Stimulated activated naive CD4-positive, alpha-beta T cell treated with Interleukin-2 at 50 U/mL for 16 hours (primary cell): ENCODE results near the gene FKBP5.
"Not testable (repeated sequence)": the region's sequence is repeated elsewhere in the genome, so short reads cannot be mapped to it uniquely, and the experiment has no call there.

ENCODE experiments used
- DNase-seq: peaks from one replicate; lab custom pipeline; 2025; lab: John Stamatoyannopoulos, UW

The FKBP5 gene

GRCh38 chr6:35690006-35690405, 1.3 kb upstream of the FKBP5 start:
- not testable (repeated sequence) for DNase-seq

- peak; percentile 56 for DNase-seq
These were observed 784 bp downstream of the FKBP5 start for GRCh38 chr6:35687658-35688604.

GRCh38 chr6:35686873-35687555, 1.7 kb downstream of the FKBP5 start:
- DNase-seq, result no peak

GRCh38 chr6:35686436-35686835, 2.3 kb downstream of the FKBP5 start:
- no peak for DNase-seq

- DNase-seq, result no peak
These were observed 5.4 kb downstream of the FKBP5 start for GRCh38 chr6:35683267-35683666.

- DNase-seq, result no peak
These were observed 7.4 kb downstream of the FKBP5 start for GRCh38 chr6:35681298-35681697.

- no peak for DNase-seq
These were observed 9.3 kb downstream of the FKBP5 start for GRCh38 chr6:35679399-35679798.

GRCh38 chr6:35678814-35679213, 9.9 kb downstream of the FKBP5 start:
- no peak for DNase-seq

- no peak for DNase-seq
These were observed 10.6 kb downstream of the FKBP5 start for GRCh38 chr6:35678021-35678654.

GRCh38 chr6:35677456-35677855, 11.3 kb downstream of the FKBP5 start:
- DNase-seq, result no peak

- no peak for DNase-seq
These were observed 12.8 kb downstream of the FKBP5 start for GRCh38 chr6:35675871-35676459.

GRCh38 chr6:35674594-35674993, 14.1 kb downstream of the FKBP5 start:
- no peak for DNase-seq

GRCh38 chr6:35673755-35674154, 15.0 kb downstream of the FKBP5 start:
- DNase-seq, result no peak

- DNase-seq, result not testable (repeated sequence)
These were observed 15.4 kb downstream of the FKBP5 start for GRCh38 chr6:35673284-35673666.

GRCh38 chr6:35670453-35670852, 18.3 kb downstream of the FKBP5 start:
- not testable (repeated sequence) for DNase-seq

- DNase-seq, result no peak
These were observed 19.2 kb downstream of the FKBP5 start for GRCh38 chr6:35669451-35670045.

GRCh38 chr6:35668744-35669450, 19.8 kb downstream of the FKBP5 start:
- no peak for DNase-seq

- DNase-seq, result no peak
These were observed 20.6 kb downstream of the FKBP5 start for GRCh38 chr6:35668096-35668495.

GRCh38 chr6:35665573-35665972, 23.1 kb downstream of the FKBP5 start:
- no peak for DNase-seq

- no peak for DNase-seq
These were observed 23.8 kb downstream of the FKBP5 start for GRCh38 chr6:35664945-35665344.
